Endothelial cell of umbilical vein (primary cell): Measurements from ENCODE around the gene MCRIP1.

Source experiments
- CTCF ChIP-seq, 2 donors: IDR thresholded peaks; 1 replicate in 1 of 2; 2 replicates in 1 of 2; pipeline ENCODE4 v1.5.1; 2011; ENCODE audit warnings: low read length in 2 of 2, mild to moderate bottlenecking in 2 of 2, moderate library complexity in 2 of 2, control low read depth in 1 of 2, inconsistent platforms in 1 of 2, low read depth in 1 of 2; ENCODE audit not compliant: insufficient read depth in 1 of 2; ENCODE audit errors: extremely low read depth in 1 of 2
- EZH2 ChIP-seq: IDR thresholded peaks from 2 replicates; pipeline ENCODE4 v1.6.1; 2012; ENCODE audit warnings: borderline replicate concordance, low read depth, mild to moderate bottlenecking, moderate library complexity, low read length, inconsistent platforms; ENCODE audit not compliant: severe bottlenecking
- GATA2 ChIP-seq: IDR thresholded peaks from 2 replicates; pipeline ENCODE4 v1.7.0; 2011; ENCODE audit warnings: low read depth, mild to moderate bottlenecking, moderate library complexity, mixed read lengths, low read length; ENCODE audit not compliant: insufficient read length, insufficient read depth
- MYC ChIP-seq: IDR thresholded peaks from one replicate; pipeline ENCODE4 v1.6.1; 2011; ENCODE audit warnings: mild to moderate bottlenecking, low read depth, low read length
- POLR2A ChIP-seq: IDR thresholded peaks from 2 replicates; pipeline ENCODE4 v1.6.1; 2012; ENCODE audit warnings: low read depth, mild to moderate bottlenecking, control low read depth, low read length
- POLR2AphosphoS5 ChIP-seq: IDR thresholded peaks from 2 replicates; pipeline ENCODE4 v1.6.1; 2012; ENCODE audit warnings: low read depth, mild to moderate bottlenecking, control low read depth, low read length, moderate library complexity; ENCODE audit not compliant: insufficient read depth

- TF ChIP-seq CTCF (IDR thresholded peaks at IDR 0.05; ENCODE audit: extremely low read depth in 1 of 2, insufficient read depth in 1 of 2, low read depth in 1 of 2, low read length in 2 of 2) (peak; percentile 57 to 76), POLR2AphosphoS5 (no peak), POLR2A (no peak), GATA2 (no peak), EZH2 (no peak), MYC (no peak)
These were observed 11.3 kb downstream of the MCRIP1 start for GRCh38 chr17:81821603-81822311.
